GM10248 (cell line): Measurements from ENCODE around the gene SPRR2E.
"Not testable (repeated sequence)": the region's sequence is repeated elsewhere in the genome, so short reads cannot be mapped to it uniquely, and the experiment has no call there.

Experiments used
- CTCF ChIA-PET: fragments of 300-600 bp; sonication (Branson Sonifier 250); formaldehyde crosslinking; extraction: SDS; loops from one replicate; lab custom pipeline; 2021; ENCODE audit warnings: antibody characterized with exemption; lab: Yijun Ruan, JAX
- POLR2A ChIA-PET: fragments of 350-650 bp; sonication (Branson Sonifier 250); formaldehyde crosslinking; extraction: SDS; loops from one replicate; lab custom pipeline; 2020; ENCODE audit warnings: antibody characterized with exemption; lab: Yijun Ruan, JAX
- DNase-seq: peaks from one replicate; pipeline ENCODE4 v3.0.0; 2012; ENCODE audit errors: extremely low spot score
- TF ChIP-seq, protein P1 (sequence below): IDR thresholded peaks from 2 replicates; pipeline ENCODE4 v1.5.1; 2012; ENCODE audit warnings: mild to moderate bottlenecking, low read depth; ENCODE audit errors: extremely low read depth, missing control alignments, control extremely low read depth

The SPRR2E gene

DNA sequence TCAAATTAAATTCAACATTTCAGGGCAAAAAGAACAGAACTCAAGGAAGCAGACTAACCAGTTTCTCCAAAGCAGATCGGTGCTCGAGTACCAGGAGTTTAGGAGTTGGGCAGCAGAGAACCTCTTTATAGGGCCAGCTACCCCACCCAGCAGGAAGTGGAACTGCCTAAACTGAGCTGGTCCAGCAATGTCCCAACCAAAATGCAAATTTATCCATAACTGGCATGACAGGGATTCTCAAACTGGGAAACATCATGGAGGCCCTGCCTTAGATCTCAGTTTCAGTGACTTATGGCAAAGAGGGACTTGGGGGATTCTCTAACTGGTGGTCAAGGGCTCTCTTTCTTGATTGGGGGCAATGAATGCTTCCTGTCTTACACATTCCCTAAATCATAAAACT is 22.8 kb downstream of the SPRR2E start, which contains the start of gene SPRR2B:
Gene SPRR2B, minus strand, starts transcription at position 101 of the 400 bp plus-strand sequence. CDS start 772 bp downstream, outside the sequence.
- DNase-seq: no peak
- CTCF ChIA-PET: interaction anchor here (1.2 to 1.6 kb wide), 2 partner anchors 13 to 121 kb away, joined by 3 to 4 read pairs; partner anchors contain the start of gene SPRR2A
- TF ChIP-seq, protein P1, sequence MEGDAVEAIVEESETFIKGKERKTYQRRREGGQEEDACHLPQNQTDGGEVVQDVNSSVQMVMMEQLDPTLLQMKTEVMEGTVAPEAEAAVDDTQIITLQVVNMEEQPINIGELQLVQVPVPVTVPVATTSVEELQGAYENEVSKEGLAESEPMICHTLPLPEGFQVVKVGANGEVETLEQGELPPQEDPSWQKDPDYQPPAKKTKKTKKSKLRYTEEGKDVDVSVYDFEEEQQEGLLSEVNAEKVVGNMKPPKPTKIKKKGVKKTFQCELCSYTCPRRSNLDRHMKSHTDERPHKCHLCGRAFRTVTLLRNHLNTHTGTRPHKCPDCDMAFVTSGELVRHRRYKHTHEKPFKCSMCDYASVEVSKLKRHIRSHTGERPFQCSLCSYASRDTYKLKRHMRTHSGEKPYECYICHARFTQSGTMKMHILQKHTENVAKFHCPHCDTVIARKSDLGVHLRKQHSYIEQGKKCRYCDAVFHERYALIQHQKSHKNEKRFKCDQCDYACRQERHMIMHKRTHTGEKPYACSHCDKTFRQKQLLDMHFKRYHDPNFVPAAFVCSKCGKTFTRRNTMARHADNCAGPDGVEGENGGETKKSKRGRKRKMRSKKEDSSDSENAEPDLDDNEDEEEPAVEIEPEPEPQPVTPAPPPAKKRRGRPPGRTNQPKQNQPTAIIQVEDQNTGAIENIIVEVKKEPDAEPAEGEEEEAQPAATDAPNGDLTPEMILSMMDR: no peak
- POLR2A ChIA-PET: no interaction called here

- ChIA-PET POLR2A (no interaction called here), CTCF (interaction anchor here (1.3 to 1.6 kb wide), 2 partner anchors 19 to 123 kb away, joined by 3 to 4 read pairs; no protein-coding TSS in a partner anchor)
- DNase-seq: no peak
- TF ChIP-seq, protein P1: no peak
These were observed 24.1 kb downstream of the SPRR2E start for GRCh38 chr1:153070243-153070642.

DNA sequence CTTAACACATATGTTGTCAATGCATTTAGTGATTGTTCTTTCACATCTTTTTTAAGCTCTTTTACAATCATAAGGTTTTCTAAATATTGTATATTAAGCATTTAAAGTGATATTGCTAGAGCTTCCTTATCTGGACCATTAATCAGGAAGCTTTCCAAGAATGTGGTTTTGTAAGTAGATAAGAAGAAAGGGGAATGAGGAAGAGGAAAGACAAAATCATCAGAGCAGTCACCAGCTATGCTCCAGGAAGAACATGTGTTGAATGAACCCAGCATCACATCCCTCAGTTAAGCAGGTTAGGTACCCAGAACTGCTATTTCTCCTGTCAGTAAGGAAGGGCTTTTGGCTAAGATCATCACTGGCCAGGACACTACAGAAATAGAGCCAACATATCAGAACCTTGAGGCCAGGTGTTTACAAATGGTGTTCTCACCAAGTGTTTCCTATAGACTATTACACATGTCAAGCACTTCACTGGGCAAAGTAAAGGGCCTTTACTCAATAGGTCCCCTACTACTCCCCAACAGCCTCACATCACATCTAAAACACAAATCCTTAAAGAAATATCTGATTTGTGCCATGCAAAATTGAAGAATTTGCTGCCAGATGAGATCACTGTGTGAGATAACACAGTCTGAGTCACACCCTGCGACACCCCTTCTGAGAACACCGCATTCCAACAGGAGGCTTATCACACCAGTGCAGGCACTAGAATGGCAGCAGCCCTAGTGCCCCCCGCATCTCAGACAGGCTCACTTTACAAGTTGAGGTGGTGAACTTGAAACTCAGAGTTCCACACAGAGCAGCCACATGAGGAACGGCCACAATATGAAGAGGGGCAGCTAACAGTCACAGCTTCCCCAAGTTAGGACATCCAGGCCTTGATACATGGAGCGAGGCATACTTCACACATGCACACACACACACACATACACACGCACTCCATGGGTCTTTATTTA is 35.2 kb downstream of the SPRR2E start:
- TF ChIP-seq, protein P1: no peak
- ChIA-PET CTCF (interaction anchor here (1.3 to 2.2 kb wide), 4 partner anchors 12 to 162 kb away, joined by 3 to 6 read pairs (median 4); partner anchors contain the start of gene SPRR2B), POLR2A (no interaction called here)

GRCh38 chr1:153058154-153058553 is 36.2 kb downstream of the SPRR2E start:
- DNase-seq: no peak
- TF ChIP-seq, protein P1: no peak
- POLR2A ChIA-PET: no interaction called here
- CTCF ChIA-PET: interaction anchor here (1.3 to 2.2 kb wide), 4 partner anchors 13 to 163 kb away, joined by 3 to 6 read pairs (median 4); partner anchors contain the start of gene SPRR2B

More for the DNA sequence above, 35.2 kb downstream of the SPRR2E start:
- no peak for DNase-seq

GRCh38 chr1:153057375-153057774 is 37.0 kb downstream of the SPRR2E start, which contains the start of gene SPRR2A:
Gene SPRR2A, minus strand, starts transcription at chr1:153057512. Its CDS starts 777 bp downstream, at chr1:153056735.
- CTCF ChIA-PET: interaction anchor here (1.5 to 2.2 kb wide), 3 partner anchors 12 to 17 kb away, joined by 3 to 6 read pairs (median 5); partner anchors contain the start of gene SPRR2B
- POLR2A ChIA-PET: no interaction called here
- TF ChIP-seq, protein P1: no peak
- DNase-seq: no peak

DNA sequence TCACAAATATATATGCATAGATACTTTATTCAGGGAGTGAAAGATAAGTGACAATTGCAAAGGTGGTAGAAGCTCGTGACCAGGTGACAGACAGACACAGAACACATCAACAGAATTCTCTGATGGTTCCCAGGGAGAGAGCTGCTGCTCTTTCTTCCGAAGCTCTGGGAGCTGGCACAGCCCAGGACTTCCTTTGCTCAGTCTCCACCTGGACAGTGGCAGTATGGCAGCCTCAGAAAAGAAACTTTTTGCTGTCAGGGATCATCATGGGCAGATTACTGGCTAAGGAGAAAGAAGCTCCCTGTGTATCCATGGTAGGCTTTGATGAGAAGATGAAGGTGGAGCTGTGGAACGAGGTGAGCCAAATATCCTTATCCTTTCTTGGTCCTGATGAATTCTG is 38.2 kb downstream of the SPRR2E start:
- POLR2A ChIA-PET, DNase-seq, CTCF ChIA-PET: not testable (repeated sequence)
